Peyer's patch (tissue), 4 donors: ENCODE measurements around the gene BARX2.

Source experiments
- CTCF ChIP-seq, 6 experiments: fragments of 450-650 bp in 4 of 6; fragments of 200-600 bp in 2 of 6; sonication (generic) in 1 of 6; IDR thresholded peaks; one replicate each; pipeline ENCODE4 v1.5.1; 2017 to 2019; ENCODE audit warnings: antibody characterized with exemption in 6 of 6, mild to moderate bottlenecking in 3 of 6, moderate library complexity in 1 of 6
- POLR2A ChIP-seq, 2 donors: fragments of 450-650 bp; IDR thresholded peaks; one replicate each; pipeline ENCODE4 v1.5.1; 2017; ENCODE audit warnings: antibody characterized with exemption in 2 of 2, mild to moderate bottlenecking in 2 of 2, moderate library complexity in 2 of 2

DNA sequence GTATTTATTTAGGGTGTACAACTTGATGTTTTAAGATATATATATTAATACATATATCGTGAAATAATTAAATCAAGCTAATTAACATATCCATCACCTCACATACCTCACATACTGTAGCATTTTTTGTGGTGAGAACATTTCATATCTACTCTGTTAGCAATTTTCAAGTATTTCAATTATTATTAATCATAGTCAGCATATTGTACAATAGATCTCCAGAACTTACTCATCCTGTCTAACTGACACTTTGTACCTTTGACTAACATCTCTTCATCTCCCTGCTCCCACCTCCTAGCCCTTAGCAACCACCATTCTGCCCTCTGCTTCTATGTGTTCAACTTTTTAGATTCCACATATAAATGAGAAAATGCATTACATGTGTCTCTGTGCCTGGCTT, 108.4 kb downstream of the BARX2 start:
- TF ChIP-seq CTCF (IDR thresholded peaks at IDR 0.05) (no peak), POLR2A (IDR thresholded peaks at IDR 0.05) (no peak)
